HepG2 (cell line): Measurements from ENCODE around the gene CEACAM21. TPM values are rescaled to one million over a fixed set of nuclear protein-coding genes. Genes with fewer than 3 reads are reported as not detected.

ENCODE experiments used
- ATAC-seq: fragments of 200-7000 bp; cut with Tn5 transposase; 3 replicates; pipeline ENCODE4 v1.9.1; 2020; ENCODE audit warnings: mild to moderate bottlenecking, moderate library complexity
- BruUV-seq: library from RNA; stranded (reverse); fragments of 400-500 nt; replicated peaks from 2 replicates; lab custom pipeline; 2021; lab: Mats Ljungman, UMichigan
- CTCF ChIA-PET: fragments of 300-600 bp; formaldehyde crosslinking; extraction: SDS; loops from one replicate; lab custom pipeline; 2021; ENCODE audit warnings: low total read pairs, inconsistent platforms, low intra/inter-chr PET ratio; lab: Yijun Ruan, JAX
- POLR2A ChIA-PET: fragments of 350-600 bp; sonication (Branson Sonifier 250); formaldehyde crosslinking; loops from one replicate; lab custom pipeline; 2020; ENCODE audit warnings: antibody characterized with exemption, inconsistent platforms; lab: Yijun Ruan, JAX
- DNase-seq: peaks from one replicate; pipeline ENCODE4 v3.0.0-alpha.2; 2015; ENCODE audit warnings: low spot score
- FAIRE-seq: peaks from 3 replicates; lab custom pipeline; 2011; peaks lifted over from hg19 to GRCh38; lab: Jason Lieb, UNC
- H2AFZ ChIP-seq: one replicate; pipeline ENCODE4 v1.6.1; 2011; ENCODE audit warnings: low read length, inconsistent platforms
- H3K27ac ChIP-seq: fragments of 300-600 bp; 3 replicates; pipeline ENCODE4 v1.8.0; 2011; ENCODE audit warnings: mixed run types, mild to moderate bottlenecking, mixed read lengths, low read length, inconsistent platforms; ENCODE audit not compliant: insufficient read depth; ENCODE audit errors: extremely low read length
- H3K27me3 ChIP-seq, 2 experiments: fragments of 200-600 bp in 1 of 2; 2 replicates in 1 of 2; 3 replicates in 1 of 2; pipeline versions ENCODE4 v1.6.0 to v1.8.0; 2011; ENCODE audit warnings: low read length in 2 of 2, mild to moderate bottlenecking in 2 of 2, moderate library complexity in 2 of 2, inconsistent platforms in 1 of 2; ENCODE audit not compliant: insufficient read depth in 2 of 2, control insufficient read depth in 1 of 2
- H3K36me3 ChIP-seq, 2 experiments: fragments of 200-600 bp in 1 of 2; replicated peaks in 1 of 2; 2 replicates in 1 of 2; 3 replicates in 1 of 2; pipeline versions ENCODE4 v1.5.1 to v1.8.0; 2011; ENCODE audit warnings: low read length in 2 of 2, inconsistent platforms in 1 of 2; ENCODE audit not compliant: insufficient read depth in 2 of 2, control insufficient read depth in 1 of 2
- H3K4me1 ChIP-seq: 2 replicates; pipeline ENCODE4 v1.5.1; 2012; ENCODE audit warnings: low read length, inconsistent platforms; ENCODE audit not compliant: insufficient read depth
- H3K4me2 ChIP-seq: 2 replicates; pipeline ENCODE4 v1.6.0; 2011; ENCODE audit warnings: low read depth, low read length, inconsistent platforms
- H3K4me3 ChIP-seq, 3 experiments: fragments of 200-600 bp in 1 of 3; sonication (generic), shearing (Covaris generic) in 1 of 3; replicated peaks in 1 of 3; 2 replicates each; pipeline ENCODE4 v1.5.1; 2011 to 2016; ENCODE audit warnings: low read length in 3 of 3, inconsistent platforms in 2 of 3, low read depth in 2 of 3, mild to moderate bottlenecking in 2 of 3, control low read depth in 1 of 3, mixed read lengths in 1 of 3; ENCODE audit not compliant: insufficient read depth in 1 of 3
- H3K79me2 ChIP-seq: one replicate; pipeline ENCODE4 v1.6.1; 2011; ENCODE audit warnings: low read length, inconsistent platforms; ENCODE audit not compliant: insufficient read depth
- H3K9ac ChIP-seq: 2 replicates; pipeline ENCODE4 v1.6.0; 2011; ENCODE audit warnings: mild to moderate bottlenecking, low read depth, low read length, inconsistent platforms; ENCODE audit not compliant: insufficient read depth
- H3K9me3 ChIP-seq: 2 replicates; pipeline ENCODE4 v1.5.1; 2012; ENCODE audit warnings: mild to moderate bottlenecking, low read length
- H4K20me1 ChIP-seq: 2 replicates; pipeline ENCODE4 v1.6.0; 2011; ENCODE audit warnings: inconsistent platforms, mild to moderate bottlenecking, low read length, moderate library complexity; ENCODE audit not compliant: insufficient read depth
- AKAP8 ChIP-seq: sonication (generic); formaldehyde crosslinking; IDR thresholded peaks from 2 replicates; pipeline ENCODE4 v1.5.1; 2020; ENCODE audit warnings: mild to moderate bottlenecking, missing genetic modification reagents
- ARNT2 ChIP-seq: sonication (generic); formaldehyde crosslinking; IDR thresholded peaks from 2 replicates; pipeline ENCODE4 v1.8.0; 2022; ENCODE audit warnings: mild to moderate bottlenecking, low read depth, missing genetic modification reagents, moderate library complexity
- CBFB ChIP-seq: sonication (generic); formaldehyde crosslinking; IDR thresholded peaks from 2 replicates; pipeline ENCODE4 v1.4.0; 2020; ENCODE audit warnings: missing genetic modification reagents
- GABPB1 ChIP-seq: IDR thresholded peaks from 2 replicates; pipeline ENCODE4 v1.6.1; 2016; ENCODE audit warnings: mild to moderate bottlenecking, missing genetic modification reagents, moderate library complexity, missing compliant biosample characterization
- HOXA9 ChIP-seq: sonication (generic); formaldehyde crosslinking; IDR thresholded peaks from 2 replicates; pipeline ENCODE4 v1.8.1; 2022; ENCODE audit warnings: missing genetic modification reagents, mild to moderate bottlenecking, moderate library complexity, borderline replicate concordance
- MAZ ChIP-seq, 2 experiments: sonication (generic) in 1 of 2; formaldehyde crosslinking in 1 of 2; IDR thresholded peaks; 2 replicates each; pipeline versions ENCODE4 v1.5.0 to v1.6.1; 2012 to 2020; ENCODE audit warnings: low read depth in 2 of 2, mild to moderate bottlenecking in 2 of 2, borderline replicate concordance in 1 of 2, improper control_type of control experiment in 1 of 2, low read length in 1 of 2, missing genetic modification reagents in 1 of 2, moderate library complexity in 1 of 2
- NR0B2 ChIP-seq: sonication (generic); formaldehyde crosslinking; IDR thresholded peaks from 2 replicates; pipeline ENCODE4 v1.4.0; 2020; ENCODE audit warnings: mild to moderate bottlenecking, missing genetic modification reagents
- NRL ChIP-seq: sonication (generic); formaldehyde crosslinking; IDR thresholded peaks from 2 replicates; pipeline ENCODE4 v1.5.0; 2020; ENCODE audit warnings: missing genetic modification reagents, mild to moderate bottlenecking, moderate library complexity, borderline replicate concordance
- ZFP37 ChIP-seq: sonication (generic); formaldehyde crosslinking; IDR thresholded peaks from 2 replicates; pipeline ENCODE4 v1.4.0; 2020; ENCODE audit warnings: missing genetic modification reagents, borderline replicate concordance
- ZNF282 ChIP-seq: fragments of 450-650 bp; IDR thresholded peaks from 2 replicates; pipeline ENCODE4 v1.6.1; 2018; ENCODE audit not compliant: partially characterized antibody
- WGBS: methylation state at CpG from one replicate; pipeline ENCODE4 v1.1.6; 2017; ENCODE audit warnings: low lambda C conversion rate; 5-methylcytosine and 5-hydroxymethylcytosine counted together
- in situ Hi-C: cut with HindIII; loops from 2 replicates; pipeline ENCODE4 v1.10.0; 2017; ENCODE audit warnings: low pct_unique_long_range_greater_than_20kb; ENCODE audit not compliant: extremely low pct_ligation_motif_present
- intact Hi-C: fragments of 100-400 bp; cut with micrococcal nuclease; formaldehyde crosslinking; loops from one replicate; pipeline ENCODE4 v1.10.0; 2022; ENCODE audit not compliant: unreplicated experiment
- polyA plus RNA-seq, 8 experiments: library from polyadenylated mRNA; depleted of rRNA in 3 of 8; stranded (reverse) in 7 of 8; unstranded in 1 of 8; fragments of >200 nt; fragmentation: Illumina TruSeq in 4 of 8; extraction: Trizol in 4 of 8; gene quantifications; 2 replicates each; pipeline versions ENCODE4 v1.2.1 to v1.2.3, GENCODE V29; 2011 to 2016; ENCODE audit warnings: low read depth in 4 of 8, missing spikeins in 1 of 8, mixed read lengths in 1 of 8; ENCODE audit not compliant: insufficient read depth in 1 of 8
- total RNA-seq, 5 experiments: library from RNA; depleted of rRNA; stranded (reverse); fragments of >200 nt; fragmentation: Illumina TruSeq; extraction: Trizol; gene quantifications; 2 replicates each; pipeline ENCODE4 v1.2.3, GENCODE V29; 2016; ENCODE audit warnings: low read depth in 1 of 5

Gene CEACAM21
- total and polyA plus RNA-seq, 2 of the 13 experiments (the other 11 are each of a cell fraction or from before 2014, with no cell fraction given) = 0.05 TPM; not detected in 1

DNA sequence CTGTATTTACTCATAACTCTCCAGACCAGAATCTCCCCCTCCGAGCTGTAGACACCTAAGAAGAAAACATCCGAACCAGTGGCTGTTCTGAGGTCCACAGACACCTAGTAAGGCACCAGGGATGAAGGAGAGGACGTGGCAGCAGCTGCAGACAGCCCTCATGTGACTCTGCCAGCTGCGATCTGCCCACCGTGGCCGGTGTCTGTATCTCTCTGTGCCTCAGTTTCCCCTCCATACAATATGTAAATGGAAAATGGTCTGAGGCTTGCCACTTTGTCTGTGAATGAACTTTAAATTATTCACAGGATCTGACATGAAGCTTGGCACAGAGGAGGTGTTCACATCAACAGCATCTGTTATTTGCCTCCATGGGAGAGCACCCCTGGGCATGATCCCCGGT lies 48.5 kb downstream of the CEACAM21 start:
- Histone ChIP-seq H3K79me2 (no peaks in the 10 kb centered on the region), H3K27me3 (peaks cover 0 to 7% of the 10 kb centered on the region in 2 experiments; a peak in 1 of 5 replicates), H3K36me3 (no peaks in the 10 kb centered on the region), H3K9me3 (no peaks in the 10 kb centered on the region), H3K9ac (no peak overlapping the region), H4K20me1 (no peaks in the 10 kb centered on the region), H3K27ac (no peak overlapping the region), H3K4me2 (no peak overlapping the region), H3K4me3 (no peak overlapping the region), H2AFZ (no peak overlapping the region), H3K4me1 (no peaks in the 10 kb centered on the region)
- FAIRE-seq (no peak), ATAC-seq (no peak), DNase-seq (no peak)
- intact Hi-C loops (no loop called here), in situ Hi-C loops (no loop called here)
- TF ChIP-seq ZFP37 (CRISPR knock-in tag) (no peak), ZNF282 (no peak), GABPB1 (no peak), CBFB (CRISPR knock-in tag) (no peak), NR0B2 (CRISPR knock-in tag) (no peak), MAZ (IDR thresholded peaks at IDR 0.05; ENCODE audit: borderline replicate concordance, low read depth, low read length) (no peak), MAZ (CRISPR knock-in tag; IDR thresholded peaks at IDR 0.05; ENCODE audit: low read depth) (no peak), AKAP8 (CRISPR knock-in tag) (no peak), ARNT2 (CRISPR knock-in tag) (no peak), HOXA9 (no peak), NRL (no peak)
- WGBS = 4% methylated on average over 7 of the region's 7 CpGs
- ChIA-PET CTCF (no interaction called here), POLR2A (no interaction called here)
- no TSS peak for BruUV-seq
